ENCODE data around the gene ALG6.

GRCh38 chr1:63352736-63353135 lies 14.7 kb upstream of the ALG6 start:
- TF ChIP-seq CTCF (IDR thresholded peaks at IDR 0.05) (no peak), POLR2A (IDR thresholded peaks at IDR 0.05) (no peak)
